NCI-H345 treated with DMSO at 0.1 percent for 48 hours (cell line): ENCODE results near the gene TBX1.

Experiments
- DNase-seq: peaks from one replicate; lab custom pipeline; 2025; ENCODE audit not compliant: unreplicated experiment; lab: John Stamatoyannopoulos, UW

The TBX1 gene

DNA sequence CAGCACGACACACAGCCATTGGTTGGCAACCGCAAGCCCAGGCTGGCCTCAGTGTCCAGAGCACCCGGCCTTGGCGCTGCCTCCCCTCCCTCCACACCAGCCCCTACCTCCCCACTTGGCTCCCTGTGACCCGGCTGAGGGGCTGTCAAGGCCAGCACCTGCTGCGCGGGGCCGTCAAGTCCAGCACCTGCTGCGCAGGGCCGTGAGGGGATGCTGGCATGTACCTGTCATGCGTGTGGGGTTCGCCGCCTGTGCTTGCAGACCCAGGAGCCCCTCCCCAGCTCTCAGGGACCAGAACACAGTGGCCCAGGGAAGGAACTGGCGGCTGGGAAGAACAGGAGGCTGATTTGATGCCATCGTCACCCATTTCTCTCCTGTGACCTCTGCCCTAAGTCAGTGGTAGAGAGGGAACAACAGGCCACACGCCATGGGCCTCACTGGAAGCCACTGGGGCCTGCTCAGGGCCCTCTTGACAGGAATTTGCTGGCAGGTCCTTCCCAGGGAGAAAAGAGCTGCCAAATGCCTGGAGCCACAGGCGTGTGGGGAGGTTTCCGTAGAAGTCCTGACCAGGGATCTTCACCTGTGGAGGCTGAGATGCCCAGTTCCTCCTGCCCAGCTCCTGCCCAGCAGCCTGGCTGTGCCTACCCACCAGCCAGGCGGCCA is 37.6 kb downstream of the TBX1 start:
- DNase-seq, result no peak

GRCh38 chr22:19798891-19799293 is 38.3 kb downstream of the TBX1 start:
- DNase-seq, result no peak

DNA sequence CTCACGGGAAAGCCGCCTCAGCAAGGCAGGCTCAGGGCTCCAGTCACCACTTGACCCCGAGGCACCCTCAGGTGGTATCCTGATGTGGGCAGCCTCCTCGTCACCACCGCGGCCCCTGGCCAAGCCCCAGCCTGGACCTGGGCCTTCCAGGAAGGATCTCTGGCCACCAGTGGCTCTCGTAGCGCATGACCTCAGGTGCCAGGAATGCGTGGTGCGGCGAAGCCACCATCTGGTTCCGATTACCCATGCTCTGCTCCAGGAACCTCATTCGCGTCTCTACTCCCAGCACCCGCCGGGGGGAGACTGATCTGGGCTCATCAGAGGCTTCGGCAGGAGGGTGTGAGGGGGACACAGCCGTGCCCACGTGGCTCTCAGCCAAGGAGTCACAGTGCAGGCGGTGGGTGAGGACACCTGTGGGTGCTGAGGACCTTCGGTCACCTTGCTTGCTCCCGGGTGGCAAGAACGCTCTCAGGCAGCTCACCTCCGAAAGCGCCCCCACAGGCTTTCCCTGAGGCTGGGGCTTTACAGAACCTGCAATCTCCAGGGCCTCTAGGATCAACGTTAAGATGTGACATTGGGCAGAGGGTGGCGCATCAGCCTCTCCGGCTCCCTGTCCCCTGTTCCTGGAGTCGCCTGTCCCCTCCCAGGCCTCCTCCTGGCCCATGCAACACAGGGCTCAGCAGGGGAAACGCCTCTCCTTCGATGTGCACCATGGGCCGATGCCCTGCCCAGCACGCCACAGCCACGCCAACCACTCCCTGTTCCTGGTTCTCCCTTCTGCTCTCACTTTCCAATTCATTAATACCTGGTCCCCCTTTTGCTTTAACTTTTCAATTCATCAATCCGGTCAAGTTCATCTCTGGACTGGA is 39.0 kb downstream of the TBX1 start:
- DNase-seq, result no peak

DNA sequence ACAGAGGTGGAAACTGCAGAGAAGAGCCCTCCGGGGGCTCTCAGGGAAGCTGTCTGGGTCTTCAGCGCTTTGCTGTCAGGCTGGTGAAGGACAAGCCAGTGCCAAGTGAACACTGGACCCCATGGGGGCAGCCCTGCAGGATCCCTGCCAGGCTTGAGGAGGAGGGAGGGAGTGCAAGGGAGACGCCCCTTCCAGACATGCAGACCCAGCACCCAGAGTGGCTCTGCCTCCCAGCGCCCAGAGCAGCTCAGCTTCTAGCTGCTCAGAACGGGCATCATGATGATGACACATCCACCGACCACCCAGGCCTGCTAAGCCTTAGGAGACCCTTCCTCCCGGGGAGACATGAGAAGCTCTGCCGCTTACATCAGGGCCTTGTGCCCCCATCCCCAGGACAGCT is 39.7 kb downstream of the TBX1 start:
- DNase-seq, result no peak

DNA sequence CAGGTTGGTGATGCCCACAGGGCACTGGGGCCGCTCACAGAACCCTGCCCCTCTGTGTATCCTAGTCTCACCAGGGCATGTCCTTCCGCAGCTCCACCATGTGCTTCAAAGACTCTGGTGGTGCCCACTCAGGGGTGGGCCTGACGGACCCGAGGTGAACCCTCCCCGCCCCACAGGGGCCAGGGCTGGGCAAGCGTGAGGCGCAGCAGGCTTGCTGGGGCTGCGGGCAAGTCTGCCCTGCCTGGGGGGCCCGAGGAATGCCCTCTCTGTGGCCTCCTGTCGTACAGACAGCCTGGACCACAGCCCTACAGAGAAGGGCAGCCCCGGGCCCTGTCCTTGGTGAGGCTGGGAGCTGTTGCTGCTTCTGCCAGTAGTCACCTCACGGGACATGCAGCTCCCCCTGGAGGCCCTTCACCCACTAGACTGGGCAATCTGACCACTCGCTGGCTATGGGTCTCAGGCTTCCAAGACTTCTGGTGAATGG is 40.2 kb downstream of the TBX1 start:
- no peak for DNase-seq

- no peak for DNase-seq
Observed at GRCh38 chr22:19801340-19802000, 40.9 kb downstream of the TBX1 start.

- DNase-seq, result no peak
Observed at GRCh38 chr22:19802001-19802893, 41.7 kb downstream of the TBX1 start.

GRCh38 chr22:19802894-19803735 is 42.5 kb downstream of the TBX1 start:
- no peak for DNase-seq

GRCh38 chr22:19803736-19804267 is 43.2 kb downstream of the TBX1 start:
- no peak for DNase-seq

DNA sequence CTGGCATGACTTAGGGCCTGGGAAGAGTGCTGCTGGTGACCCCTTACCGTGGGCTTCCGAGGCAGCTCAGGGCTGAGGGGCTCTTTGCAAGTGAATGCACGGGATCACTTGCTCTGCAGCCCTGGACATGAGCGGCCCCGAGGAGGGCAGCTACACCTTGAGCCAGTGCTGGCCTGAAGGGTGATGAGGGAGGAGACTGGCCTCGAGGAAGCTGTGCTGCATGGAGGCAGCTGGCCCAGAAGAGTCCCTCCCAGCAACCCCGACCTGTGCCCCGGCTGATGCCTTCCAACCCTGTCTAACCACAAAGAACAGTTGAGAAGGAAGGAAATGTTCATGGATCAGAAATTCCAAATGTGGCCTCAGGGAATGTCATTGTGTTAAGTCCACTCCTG is 45.2 kb downstream of the TBX1 start:
- DNase-seq, result no peak

DNA sequence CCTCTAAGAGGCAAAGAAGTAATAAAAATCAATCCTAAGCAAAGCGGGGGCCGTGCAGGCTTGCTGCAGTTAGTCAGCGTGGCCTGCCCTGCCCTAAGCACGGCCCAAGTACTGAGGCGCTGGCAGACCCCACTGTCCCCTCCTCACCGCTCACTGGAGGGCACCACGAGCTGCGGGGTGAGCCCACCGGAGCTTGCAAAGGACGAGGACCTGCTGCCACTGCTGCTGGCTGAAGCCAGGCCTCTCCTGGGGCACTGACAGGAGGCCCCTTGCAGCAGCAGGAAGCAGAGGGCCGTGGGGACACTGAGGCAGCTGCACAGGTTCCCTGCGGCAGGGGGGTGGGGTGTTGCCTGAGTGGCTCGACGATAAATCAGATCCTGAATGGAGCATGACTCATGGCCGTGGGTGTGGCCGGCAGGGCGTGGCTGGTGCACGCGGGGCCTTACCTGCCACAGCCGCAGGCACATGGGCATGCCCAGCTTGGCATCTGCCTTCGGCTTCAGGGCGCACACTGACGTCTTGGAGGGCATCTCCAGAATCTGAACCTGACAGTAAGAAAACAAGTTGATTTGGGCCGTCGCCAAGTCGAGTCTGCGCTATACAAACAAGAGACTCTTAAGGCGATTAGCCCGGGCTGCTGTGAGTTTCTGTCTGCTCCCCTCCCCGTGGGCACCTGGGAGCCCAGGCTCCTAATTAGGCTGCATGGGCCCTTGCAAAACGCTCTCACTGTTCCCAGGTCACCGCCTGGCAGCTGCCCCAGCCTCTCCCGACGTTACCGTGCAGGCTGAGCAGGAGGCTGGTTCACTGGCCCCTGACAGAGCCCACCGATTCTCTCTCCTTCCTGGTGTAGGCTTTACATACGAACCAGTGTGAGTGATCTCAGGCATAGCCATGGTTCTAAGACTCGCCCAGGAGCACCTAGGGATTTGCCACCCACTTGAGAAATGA is 45.9 kb downstream of the TBX1 start:
- peak; percentile 0 for DNase-seq

GRCh38 chr22:19807161-19807913 is 46.8 kb downstream of the TBX1 start:
- no peak for DNase-seq

DNA sequence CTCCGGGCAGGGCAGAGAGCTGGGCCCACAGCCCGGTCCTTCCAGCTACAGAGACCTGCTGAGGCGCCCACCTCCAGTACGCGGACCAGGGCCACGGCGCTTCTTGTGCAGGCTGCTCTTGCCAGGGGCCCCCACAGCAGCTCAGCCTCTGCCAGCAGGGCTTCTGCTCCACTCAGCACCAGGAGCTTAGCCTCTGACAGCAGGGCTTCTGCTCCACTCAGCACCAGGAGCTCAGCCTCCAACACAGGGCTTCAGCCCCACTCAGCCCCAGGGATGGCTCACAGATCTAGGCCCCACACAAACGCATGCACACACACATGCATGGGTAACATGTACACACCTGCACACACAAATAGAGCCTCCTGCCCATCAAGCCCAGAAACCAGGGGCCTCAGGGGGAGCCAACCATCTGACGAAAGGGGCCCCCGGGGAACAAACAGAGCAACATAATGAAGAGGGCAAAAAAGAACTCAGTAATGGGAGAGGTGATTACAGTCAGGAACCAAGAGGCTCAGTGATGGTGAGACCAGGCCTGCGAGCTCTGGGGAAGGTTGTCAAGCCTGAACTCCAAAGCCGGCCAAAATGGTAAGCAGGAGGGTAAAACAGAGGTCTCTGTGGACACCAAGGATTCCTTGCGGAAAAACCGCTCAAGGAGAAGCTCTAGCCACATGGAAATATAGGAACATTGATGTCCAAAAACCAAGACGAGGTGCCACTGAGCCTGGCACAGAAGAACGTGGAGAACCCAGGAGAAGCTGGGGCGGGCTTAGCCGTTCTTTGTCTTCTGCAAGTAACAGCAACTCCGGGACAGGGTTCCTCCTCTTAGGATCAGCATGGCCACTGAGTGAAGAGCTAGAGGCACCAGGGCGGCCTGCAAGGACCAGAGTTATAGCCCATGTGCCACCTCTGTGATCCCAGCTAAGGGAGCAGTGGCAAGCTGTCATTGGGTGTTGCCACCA is 47.6 kb downstream of the TBX1 start:
- DNase-seq, result no peak

DNA sequence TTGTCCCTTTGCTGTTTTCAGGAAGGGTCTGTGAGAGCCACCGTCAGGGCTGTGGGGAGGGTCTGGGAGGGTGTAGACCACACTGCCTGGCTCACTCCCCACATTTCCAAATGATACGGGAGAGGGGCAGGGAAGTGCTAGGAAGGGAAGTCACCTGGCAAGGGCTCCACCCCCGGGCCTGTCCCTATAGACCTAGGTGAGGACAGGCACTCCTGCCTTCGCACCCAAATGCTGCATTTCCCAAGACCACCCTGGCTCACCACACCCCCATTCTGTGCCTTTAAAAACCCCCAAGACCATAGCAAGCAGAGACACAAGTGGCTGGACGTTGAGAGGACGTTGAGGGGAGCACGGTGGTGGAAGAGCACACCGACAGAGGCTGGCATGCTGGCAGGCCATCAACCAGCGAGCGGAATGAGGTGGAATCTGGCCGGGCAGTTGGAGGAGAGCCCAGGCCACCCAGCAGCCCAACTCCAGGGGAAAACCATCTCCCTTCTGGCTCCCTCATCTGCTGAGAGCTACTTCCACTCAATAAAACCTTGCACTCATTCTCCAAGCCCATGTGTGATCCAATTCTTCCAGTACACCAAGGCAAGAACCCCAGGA is 48.4 kb downstream of the TBX1 start:
- no peak for DNase-seq

DNA sequence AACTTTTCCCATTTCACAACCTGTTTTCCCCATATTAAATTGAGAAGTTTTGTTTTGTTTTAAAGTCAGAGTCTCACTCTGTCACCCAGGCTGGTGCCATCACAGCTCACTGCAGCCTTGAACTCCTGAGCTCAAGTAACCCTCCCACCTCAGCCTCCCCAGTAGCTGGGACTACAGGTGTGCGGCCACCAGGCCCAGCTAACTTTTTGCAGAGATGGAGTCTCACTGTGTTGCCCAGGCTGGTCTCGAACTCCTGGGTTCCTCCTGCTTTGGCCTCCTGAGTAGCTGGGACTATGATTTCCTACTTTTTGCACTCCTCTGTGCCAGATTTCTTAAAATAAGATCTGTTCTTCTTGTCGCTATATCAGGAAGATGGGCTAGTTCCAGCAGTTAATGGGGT is 49.2 kb downstream of the TBX1 start:
- DNase-seq, result no peak
